HK-2 (cell line): Measurements from ENCODE around the gene TBC1D9.

Experiments
- DNase-seq: peaks from one replicate; pipeline ENCODE4 v3.0.0-alpha.2; 2018; ENCODE audit not compliant: unreplicated experiment

TBC1D9 gene

GRCh38 chr4:140720387-140721304 is 35.5 kb downstream of the TBC1D9 start:
- DNase-seq, result no peak

DNA sequence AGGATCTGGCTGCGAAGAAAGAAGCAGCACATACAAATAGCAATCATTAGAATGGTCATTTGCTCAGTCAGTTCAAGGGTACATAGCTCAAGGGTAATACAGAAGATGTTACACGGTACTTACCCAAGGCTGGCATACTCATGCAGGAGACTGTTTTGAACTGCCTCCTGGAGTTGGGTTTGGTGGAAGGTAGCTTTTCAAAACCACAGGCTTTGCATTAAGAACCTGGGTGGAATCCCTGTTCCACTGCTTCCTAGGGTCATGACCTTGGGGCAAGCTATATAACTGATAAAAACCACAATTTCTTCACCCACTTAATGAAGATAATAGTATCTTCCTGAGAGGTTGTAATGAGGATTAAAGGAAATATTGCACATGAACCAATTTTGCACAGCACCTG is 36.5 kb downstream of the TBC1D9 start:
- DNase-seq, result no peak

DNA sequence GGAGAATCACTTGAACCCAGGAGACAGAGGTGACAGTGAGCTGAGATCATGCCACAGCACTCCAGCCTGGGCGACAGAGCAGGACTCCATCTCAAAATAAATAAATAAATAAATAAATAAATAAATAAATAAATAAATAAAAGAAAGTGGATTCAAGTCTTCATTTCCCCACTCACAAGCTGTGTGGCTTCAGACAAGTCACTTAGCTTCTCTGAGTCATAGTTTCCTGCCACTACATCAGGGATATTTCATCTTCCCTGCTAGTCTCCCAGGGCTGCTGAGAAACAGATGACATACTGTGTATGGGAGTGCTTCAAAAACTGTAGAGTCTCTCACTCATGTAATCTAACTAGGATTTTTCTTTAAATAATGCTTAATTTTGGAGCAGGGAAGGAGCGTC is 37.2 kb downstream of the TBC1D9 start:
- DNase-seq, result no peak

GRCh38 chr4:140718241-140718952 is 37.8 kb downstream of the TBC1D9 start:
- no peak for DNase-seq

GRCh38 chr4:140717313-140717712 is 38.9 kb downstream of the TBC1D9 start:
- no peak for DNase-seq

GRCh38 chr4:140715119-140715518 is 41.1 kb downstream of the TBC1D9 start:
- no peak for DNase-seq

- DNase-seq, result no peak
Measured at GRCh38 chr4:140711910-140712309, 44.3 kb downstream of the TBC1D9 start.

DNA sequence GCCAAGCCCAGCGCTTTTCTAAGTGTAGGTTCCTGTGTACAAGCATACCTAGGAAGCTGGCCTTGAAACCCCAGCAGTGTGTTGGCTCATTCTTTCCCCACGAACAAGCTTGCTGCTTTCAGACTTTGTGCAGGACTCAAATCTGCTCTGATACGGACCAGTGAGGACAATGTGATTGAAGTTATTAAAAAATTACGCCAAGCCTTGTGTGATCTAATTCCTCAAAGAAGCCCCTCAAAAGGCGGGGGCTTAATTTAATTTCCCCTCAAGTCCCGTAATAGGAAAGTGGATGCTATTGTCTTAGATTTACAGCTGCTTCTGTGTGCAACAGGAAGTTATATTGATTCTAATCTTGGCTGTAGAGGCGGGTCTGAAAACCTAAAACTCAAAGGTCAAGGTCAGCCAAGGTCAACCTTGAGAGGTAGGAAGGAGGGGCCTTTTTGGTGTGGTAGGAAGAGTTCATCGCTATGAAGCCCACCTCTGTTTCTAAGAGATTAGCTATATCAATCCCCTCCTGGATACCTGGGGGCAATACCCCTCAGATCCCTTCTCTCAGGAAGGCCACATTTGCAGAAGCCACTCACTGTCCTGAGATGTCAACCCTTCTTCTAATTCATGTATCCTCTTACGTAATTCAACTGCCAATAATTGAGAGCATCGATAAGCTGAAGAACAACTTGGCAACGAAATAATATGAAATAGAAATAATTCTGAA is 45.1 kb downstream of the TBC1D9 start:
- no peak for DNase-seq

DNA sequence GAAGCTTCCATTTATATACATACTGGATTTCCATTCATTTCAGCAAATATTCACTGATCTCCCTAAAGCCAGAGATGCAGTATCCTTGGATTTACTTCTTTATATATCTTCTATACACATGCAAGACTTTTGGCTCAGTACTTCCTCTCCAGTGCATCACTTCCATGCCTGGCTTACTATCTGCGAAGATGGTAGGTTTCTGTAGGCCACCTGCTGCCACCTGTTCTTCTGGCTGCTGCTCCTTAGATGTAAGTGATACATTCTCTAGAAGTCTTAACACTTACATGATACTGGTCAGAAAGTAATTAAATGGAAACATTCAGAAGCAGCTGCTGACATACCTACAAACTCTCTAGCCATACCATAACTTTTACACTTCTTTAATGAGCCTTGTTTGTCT is 48.9 kb downstream of the TBC1D9 start:
- no peak for DNase-seq

GRCh38 chr4:140706665-140707064 is 49.5 kb downstream of the TBC1D9 start:
- DNase-seq, result no peak

GRCh38 chr4:140706276-140706625 is 49.9 kb downstream of the TBC1D9 start:
- no peak for DNase-seq

DNA sequence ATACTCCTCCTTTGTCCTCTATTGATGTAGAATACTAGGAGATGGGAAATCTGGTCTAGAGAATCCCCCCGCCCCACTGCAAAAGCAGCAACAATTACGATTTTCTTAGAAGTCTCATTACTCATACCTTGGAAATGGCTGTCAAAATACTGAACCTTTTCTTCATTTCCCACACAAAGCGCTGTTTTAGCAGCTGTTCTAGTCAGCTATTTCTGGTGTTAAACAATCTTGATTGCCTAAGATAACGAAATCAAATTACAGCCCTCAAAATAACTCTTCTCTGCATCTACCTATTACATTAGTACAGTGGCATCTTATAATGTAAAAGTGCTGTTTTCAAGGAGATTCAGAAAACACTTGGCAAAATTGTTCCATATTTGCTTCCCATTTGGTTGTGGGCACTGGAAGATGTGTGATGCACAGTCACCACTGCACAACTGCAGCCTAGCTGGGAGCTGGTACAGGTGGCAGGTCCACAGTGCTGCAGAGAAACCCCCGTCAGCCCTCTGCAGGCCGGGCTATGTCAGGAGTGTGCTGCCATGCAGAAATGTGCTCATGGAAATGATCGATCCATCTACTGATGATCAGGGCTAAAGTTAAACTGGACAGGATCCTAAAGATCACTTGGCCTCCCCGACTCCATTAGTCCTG is 50.4 kb downstream of the TBC1D9 start:
- DNase-seq, result no peak

- DNase-seq, result no peak
Measured at GRCh38 chr4:140704964-140705363, 51.2 kb downstream of the TBC1D9 start.

DNA sequence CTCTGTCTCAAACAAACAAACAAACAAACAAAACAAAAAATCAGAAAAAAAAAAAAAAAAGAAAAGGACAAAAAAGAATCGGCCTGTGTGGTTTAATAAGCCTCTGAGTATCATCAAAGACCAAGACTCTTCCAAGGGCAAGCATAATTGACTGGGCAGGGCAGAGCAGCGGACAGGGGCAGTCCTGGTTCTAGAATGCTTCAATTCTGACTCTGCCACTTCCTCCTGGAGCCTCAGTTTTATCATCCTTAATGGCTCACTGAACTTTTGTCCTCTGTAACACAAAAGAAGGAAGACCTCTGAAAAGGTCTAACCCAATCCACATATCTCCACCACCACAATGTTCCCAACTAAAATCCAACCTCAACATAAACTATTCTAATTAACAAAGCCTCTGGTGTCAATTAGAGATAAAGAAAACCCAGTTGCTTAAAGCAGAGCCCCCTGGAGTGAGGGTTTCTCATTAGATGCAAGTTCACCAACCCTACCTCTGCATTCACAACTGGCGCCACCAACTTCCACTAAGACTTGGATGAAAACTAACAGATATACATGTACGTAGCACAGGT is 51.7 kb downstream of the TBC1D9 start:
- no peak for DNase-seq

DNA sequence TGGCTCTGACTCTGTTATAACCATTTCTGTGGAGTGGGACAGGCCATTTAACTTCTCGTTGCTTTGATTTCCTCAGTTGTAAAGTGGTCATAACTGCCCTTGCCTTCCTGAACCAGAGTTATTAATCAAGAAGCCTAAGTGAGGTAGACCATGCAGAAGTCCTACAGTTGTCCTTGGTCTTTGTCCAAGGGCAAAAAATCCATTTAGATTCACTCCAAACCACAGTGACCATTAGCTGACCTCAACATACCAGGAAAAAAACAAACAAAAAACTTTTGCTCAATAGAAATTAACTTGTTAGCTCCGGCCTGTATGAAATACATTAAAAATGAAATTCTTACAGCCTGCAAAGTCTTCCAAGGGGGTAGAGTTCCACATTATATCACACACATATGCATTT is 52.7 kb downstream of the TBC1D9 start:
- DNase-seq, result no peak

GRCh38 chr4:140702096-140702757 is 54.0 kb downstream of the TBC1D9 start:
- no peak for DNase-seq

DNA sequence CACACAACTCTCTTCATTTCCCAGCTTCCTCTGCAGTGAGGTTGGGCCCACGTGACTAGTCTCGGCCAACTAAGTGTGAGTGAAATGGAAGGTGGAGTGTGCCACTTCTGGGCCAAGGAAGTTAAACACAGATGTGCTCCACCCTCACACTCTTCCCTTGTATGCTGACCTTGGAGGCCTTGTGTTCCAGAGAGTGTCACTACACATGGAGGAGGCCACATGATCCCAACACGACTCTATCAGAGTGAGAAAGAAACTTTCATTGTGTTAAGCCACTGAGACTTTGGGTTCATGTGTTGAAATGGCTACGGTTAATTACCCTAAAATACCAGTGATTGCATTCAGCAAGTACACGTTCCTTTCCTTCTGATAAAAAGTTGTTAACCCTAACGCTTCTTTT is 55.1 kb downstream of the TBC1D9 start:
- DNase-seq, result no peak

DNA sequence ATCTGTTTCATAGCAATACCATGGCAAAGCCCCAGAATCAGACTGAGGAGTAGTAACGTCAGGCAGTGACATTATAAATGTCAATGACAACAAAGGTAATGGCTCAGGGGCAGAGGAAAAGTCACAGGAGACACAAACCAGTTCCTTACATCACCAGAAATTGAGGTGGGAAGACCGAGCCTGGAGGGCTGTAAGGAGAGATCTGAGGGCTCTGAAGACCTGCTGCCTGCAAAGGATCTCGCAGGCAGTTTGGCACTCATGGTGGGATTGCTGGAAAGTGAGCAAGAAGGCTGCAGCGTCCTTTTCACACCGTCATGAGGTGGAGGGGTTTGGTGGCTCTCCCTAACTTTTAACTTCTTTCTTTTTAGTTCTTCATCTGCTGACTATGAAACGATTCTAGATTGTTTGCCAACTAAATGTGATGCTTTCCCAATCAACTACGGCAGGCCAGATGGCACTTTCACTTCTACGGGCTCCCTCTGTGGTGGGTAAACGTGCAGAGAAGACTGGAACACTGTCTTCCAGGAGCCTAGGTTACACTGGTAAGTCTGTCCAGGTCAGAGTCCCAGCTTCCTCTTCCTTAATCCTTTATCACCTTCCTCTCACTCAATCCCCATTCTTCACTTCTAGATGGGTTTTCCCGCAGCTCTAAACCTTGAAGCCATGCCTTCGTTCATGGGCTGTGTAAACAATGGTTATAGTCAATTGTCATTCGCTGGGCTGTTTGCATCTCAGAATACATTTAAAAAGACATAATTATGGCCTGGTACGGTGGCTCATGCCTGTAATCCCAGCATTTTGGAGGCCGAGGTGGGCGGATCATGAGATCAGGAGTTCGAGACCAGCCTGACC is 58.2 kb downstream of the TBC1D9 start:
- no peak for DNase-seq

DNA sequence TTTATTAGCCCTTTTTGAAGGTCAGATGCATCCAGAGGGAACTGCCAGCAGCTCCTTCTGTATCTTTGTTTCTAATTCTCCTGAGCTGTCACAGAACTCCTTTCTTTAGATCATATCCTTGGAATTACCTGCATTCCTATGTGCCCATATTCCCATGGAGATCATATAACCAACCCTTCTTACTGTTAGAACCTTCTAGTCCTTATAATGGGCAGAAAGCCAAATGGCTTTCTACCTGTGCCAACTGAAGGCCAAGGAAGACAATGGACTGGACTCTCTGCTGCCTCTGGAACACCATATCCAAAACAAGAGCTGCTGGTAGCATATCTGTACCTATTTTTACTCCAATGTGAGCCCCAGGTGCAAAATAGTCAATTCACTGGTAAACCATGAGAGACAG is 60.7 kb downstream of the TBC1D9 start:
- no peak for DNase-seq

DNA sequence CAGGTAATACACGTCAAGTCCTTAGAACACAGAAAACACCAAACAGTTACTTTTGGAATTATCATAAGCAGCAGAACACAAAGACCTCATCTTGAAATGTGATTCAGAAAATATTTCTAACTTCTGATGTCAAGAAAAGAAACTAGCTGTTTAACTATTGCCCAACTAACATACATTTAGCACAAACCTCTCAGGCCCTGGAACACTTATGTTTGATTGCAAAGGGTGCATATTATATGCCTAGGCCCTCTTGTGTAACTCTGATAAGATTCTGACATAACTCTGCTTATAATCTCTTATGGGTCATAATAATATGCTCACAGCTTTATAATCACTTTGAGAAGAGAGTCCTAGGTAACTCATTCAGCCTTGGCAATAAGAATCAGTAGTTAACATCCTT is 62.6 kb downstream of the TBC1D9 start:
- DNase-seq, result no peak
